ENCODE results near the gene ABCB6. TPM values are rescaled to one million over a fixed set of nuclear protein-coding genes. Genes with fewer than 3 reads are reported as not detected.

The ABCB6 gene
- total RNA-seq, 5 donors from 2014 or later (not counting 1 experiment from before 2014, with no cell fraction given) = 4.1 to 16.5 (median 13.0) TPM

GRCh38 chr2:219243291-219243761 is 24.6 kb upstream of the ABCB6 start:
- WGBS (ENCODE audit: insufficient coverage) = 80% methylated on average over 28 of the region's 28 CpGs
- H3K4me1 ChIP-seq (ENCODE audit: control insufficient read depth in 1 of 2, extremely low read depth in 1 of 2, insufficient read depth in 2 of 2, low read length in 2 of 2) = peaks cover 26 to 42% of the 10 kb centered on the region in 2 experiments
- ChIA-PET CTCF (no interaction called here), POLR2A (interaction anchor here in 1 of 2 donors (1.1 kb wide), 1 partner anchor 19 kb away, joined by 6 read pairs; no protein-coding TSS in a partner anchor)
- Mint-ChIP-seq H3K4me3 (peak overlapping the region; percentile 7 to 64 (median 21)), H3K27me3 (no peaks in the 10 kb centered on the region), H3K9me3 (no peaks in the 10 kb centered on the region), H3K27ac (peak overlapping the region; percentile 34 to 69), H3K36me3 (peaks cover 12% of the 10 kb centered on the region), H3K4me1 (peaks cover 36 to 46% (median 41%) of the 10 kb centered on the region in 3 donors)
- H3K4me3 ChIP-seq (ENCODE audit: control insufficient read depth in 1 of 2, extremely low read depth in 1 of 2, low read length in 1 of 2) = no peak overlapping the region
- no peak overlapping the region for H3K27ac ChIP-seq (ENCODE audit: low read length)
- ATAC-seq (replicated peaks in 1 of 4) (no peak), DNase-seq (no peak)
- no peaks in the 10 kb centered on the region for H3K27me3 ChIP-seq (replicated peaks in 1 of 2; ENCODE audit: control insufficient read depth in 2 of 2, extremely low read depth in 1 of 2, insufficient read depth in 2 of 2, low read length in 1 of 2)
- no peaks in the 10 kb centered on the region for H3K9me3 ChIP-seq
- H3K36me3 ChIP-seq (ENCODE audit: control insufficient read depth in 2 of 2, extremely low read depth in 1 of 2, insufficient read depth in 1 of 2, low read length in 1 of 2) = peaks cover 0 to 6% of the 10 kb centered on the region in 2 donors

GRCh38 chr2:219234331-219234730 is 15.6 kb upstream of the ABCB6 start:
- Mint-ChIP-seq H3K9me3 (no peaks in the 10 kb centered on the region), H3K4me3 (no peak overlapping the region), H3K27ac (no peak overlapping the region), H3K27me3 (no peaks in the 10 kb centered on the region), H3K4me1 (peaks cover 34 to 50% (median 46%) of the 10 kb centered on the region in 3 donors), H3K36me3 (peaks cover 56% of the 10 kb centered on the region)
- no peak for DNase-seq
- no peak for ATAC-seq (replicated peaks in 1 of 4)
- Histone ChIP-seq H3K27me3 (replicated peaks in 1 of 2; ENCODE audit: control insufficient read depth in 2 of 2, extremely low read depth in 1 of 2, insufficient read depth in 2 of 2, low read length in 1 of 2) (no peaks in the 10 kb centered on the region), H3K4me1 (ENCODE audit: control insufficient read depth in 1 of 2, extremely low read depth in 1 of 2, insufficient read depth in 2 of 2, low read length in 2 of 2) (peaks cover 6 to 17% of the 10 kb centered on the region in 2 experiments), H3K27ac (ENCODE audit: low read length) (no peak overlapping the region), H3K9me3 (no peaks in the 10 kb centered on the region), H3K36me3 (ENCODE audit: control insufficient read depth in 2 of 2, extremely low read depth in 1 of 2, insufficient read depth in 1 of 2, low read length in 1 of 2) (peaks cover 40 to 66% of the 10 kb centered on the region in 2 donors), H3K4me3 (ENCODE audit: control insufficient read depth in 1 of 2, extremely low read depth in 1 of 2, low read length in 1 of 2) (no peak overlapping the region)
- WGBS (ENCODE audit: insufficient coverage) = 100% methylated on average over 1 of the region's 3 CpGs
- ChIA-PET CTCF (no interaction called here), POLR2A (interaction anchor here (0.6 to 1.0 kb wide), 2 partner anchors 23 to 68 kb away, joined by 5 to 12 read pairs; no protein-coding TSS in a partner anchor)

- Mint-ChIP-seq H3K4me1 (peaks cover 54 to 75% (median 64%) of the 10 kb centered on the region in 3 donors), H3K27me3 (no peaks in the 10 kb centered on the region), H3K4me3 (peak overlapping the region; percentile 97 to 99 (median 98)), H3K36me3 (peaks cover 36% of the 10 kb centered on the region), H3K9me3 (no peaks in the 10 kb centered on the region), H3K27ac (peak overlapping the region; percentile 98 to 99)
- ATAC-seq (replicated peaks in 1 of 4) (peak in 3 of 4 experiments; percentile 11 to 20 (median 18)), DNase-seq (peak in 8 of 35 experiments; percentile 15 to 60 (median 23))
- Histone ChIP-seq H3K27me3 (replicated peaks in 1 of 2; ENCODE audit: control insufficient read depth in 2 of 2, extremely low read depth in 1 of 2, insufficient read depth in 2 of 2, low read length in 1 of 2) (no peaks in the 10 kb centered on the region), H3K9me3 (no peaks in the 10 kb centered on the region), H3K36me3 (ENCODE audit: control insufficient read depth in 2 of 2, extremely low read depth in 1 of 2, insufficient read depth in 1 of 2, low read length in 1 of 2) (peaks cover 28 to 49% of the 10 kb centered on the region in 2 donors), H3K4me1 (ENCODE audit: control insufficient read depth in 1 of 2, extremely low read depth in 1 of 2, insufficient read depth in 2 of 2, low read length in 2 of 2) (peaks cover 16 to 37% of the 10 kb centered on the region in 2 experiments), H3K27ac (ENCODE audit: low read length) (peak overlapping the region; percentile 71), H3K4me3 (ENCODE audit: control insufficient read depth in 1 of 2, extremely low read depth in 1 of 2, low read length in 1 of 2) (peak overlapping the region; percentile 72 to 85)
- POLR2A ChIA-PET = interaction anchor here (0.6 to 2.3 kb wide), 12 partner anchors 10 to 157 kb away, joined by 3 to 15 read pairs (median 5); partner anchors contain the start of genes DNAJB2 (in 1 of the 2), DNPEP (in 1 of the 2), GLB1L (in 1 of the 2) and STK16 (in 1 of the 2)
- WGBS (ENCODE audit: insufficient coverage) = 0% methylated on average over 24 of the region's 24 CpGs
- CTCF ChIA-PET = interaction anchor here (0.6 to 3.0 kb wide), 11 partner anchors 9 to 71 kb away, joined by 3 to 14 read pairs (median 5); partner anchors contain the start of genes DNAJB2 (in 1 of the 2), GLB1L (in 1 of the 2), STK16 (in 1 of the 2) and TUBA4A (in 1 of the 2)
These were observed 11.3 kb upstream of the ABCB6 start for GRCh38 chr2:219230059-219230540.

- Histone ChIP-seq H3K27me3 (replicated peaks in 1 of 2; ENCODE audit: control insufficient read depth in 2 of 2, extremely low read depth in 1 of 2, insufficient read depth in 2 of 2, low read length in 1 of 2) (no peaks in the 10 kb centered on the region), H3K36me3 (ENCODE audit: control insufficient read depth in 2 of 2, extremely low read depth in 1 of 2, insufficient read depth in 1 of 2, low read length in 1 of 2) (peaks cover 23 to 49% of the 10 kb centered on the region in 2 donors), H3K9me3 (no peaks in the 10 kb centered on the region), H3K27ac (ENCODE audit: low read length) (peak within 1 kb of the TSS; percentile 71), H3K4me1 (ENCODE audit: control insufficient read depth in 1 of 2, extremely low read depth in 1 of 2, insufficient read depth in 2 of 2, low read length in 2 of 2) (peaks cover 16 to 37% of the 10 kb centered on the region in 2 experiments), H3K4me3 (ENCODE audit: control insufficient read depth in 1 of 2, extremely low read depth in 1 of 2, low read length in 1 of 2) (peak within 1 kb of the TSS; percentile 72 to 85)
- under 1% methylated on average over 80 of the region's 80 CpGs for WGBS (ENCODE audit: insufficient coverage)
- CTCF ChIA-PET = interaction anchor here in 1 of 2 donors (0.7 to 3.0 kb wide), 12 partner anchors 10 to 70 kb away, joined by 3 to 13 read pairs (median 4); partner anchors contain the start of genes DNAJB2, GLB1L, STK16 and TUBA4A
- ATAC-seq (replicated peaks in 1 of 4) = peak; percentile 97 to 98 (median 98)
- Mint-ChIP-seq H3K9me3 (no peaks in the 10 kb centered on the region), H3K4me1 (peaks cover 55 to 76% (median 62%) of the 10 kb centered on the region in 3 donors), H3K36me3 (peaks cover 39% of the 10 kb centered on the region), H3K4me3 (peak within 1 kb of the TSS; percentile 97 to 99 (median 98)), H3K27me3 (no peaks in the 10 kb centered on the region), H3K27ac (peak within 1 kb of the TSS; percentile 98 to 99)
- POLR2A ChIA-PET = interaction anchor here (0.6 to 2.3 kb wide), 15 partner anchors 9 to 158 kb away, joined by 3 to 15 read pairs (median 5); partner anchors contain the start of genes GLB1L (in 2 of the 2), STK16 (in 2 of the 2), DNAJB2 (in 1 of the 2) and DNPEP (in 1 of the 2)
- DNase-seq = peak; percentile 94 to 100 (median 99)
These were observed 10.7 kb upstream of the ABCB6 start, which contains the start of the genes ANKZF1 and ATG9A for GRCh38 chr2:219229305-219230058. ANKZF1 (plus strand) TSS chr2:219229806; CDS start chr2:219230258, 452 bp downstream. ATG9A (minus strand) TSS chr2:219229636; CDS start chr2:219228024, 1,612 bp downstream.

GRCh38 chr2:219228911-219229304 is 10.2 kb upstream of the ABCB6 start:
- Histone ChIP-seq H3K4me3 (ENCODE audit: control insufficient read depth in 1 of 2, extremely low read depth in 1 of 2, low read length in 1 of 2) (peak overlapping the region; percentile 72 to 85), H3K9me3 (no peaks in the 10 kb centered on the region), H3K36me3 (ENCODE audit: control insufficient read depth in 2 of 2, extremely low read depth in 1 of 2, insufficient read depth in 1 of 2, low read length in 1 of 2) (peaks cover 22 to 49% of the 10 kb centered on the region in 2 donors), H3K4me1 (ENCODE audit: control insufficient read depth in 1 of 2, extremely low read depth in 1 of 2, insufficient read depth in 2 of 2, low read length in 2 of 2) (peaks cover 16 to 37% of the 10 kb centered on the region in 2 experiments), H3K27me3 (replicated peaks in 1 of 2; ENCODE audit: control insufficient read depth in 2 of 2, extremely low read depth in 1 of 2, insufficient read depth in 2 of 2, low read length in 1 of 2) (no peaks in the 10 kb centered on the region), H3K27ac (ENCODE audit: low read length) (peak overlapping the region; percentile 52)
- H3K4me3 Mint-ChIP-seq = peak overlapping the region; percentile 81 to 99 (median 97)
- H3K9me3 Mint-ChIP-seq = no peaks in the 10 kb centered on the region
- ATAC-seq (replicated peaks in 1 of 4) (peak in 3 of 4 experiments; percentile 12 to 35 (median 13)), DNase-seq (no peak)
- peaks cover 49 to 70% (median 57%) of the 10 kb centered on the region in 3 donors for H3K4me1 Mint-ChIP-seq
- CTCF ChIA-PET = interaction anchor here in 1 of 2 donors (0.7 to 3.0 kb wide), 7 partner anchors 16 to 70 kb away, joined by 3 to 13 read pairs (median 7); partner anchors contain the start of genes DNAJB2, GLB1L, STK16 and TUBA4A
- H3K27me3 Mint-ChIP-seq = no peaks in the 10 kb centered on the region
- peaks cover 36% of the 10 kb centered on the region for H3K36me3 Mint-ChIP-seq
- WGBS (ENCODE audit: insufficient coverage) = under 1% methylated on average over 19 of the region's 19 CpGs
- POLR2A ChIA-PET = interaction anchor here (0.6 to 2.3 kb wide), 12 partner anchors 10 to 69 kb away, joined by 3 to 15 read pairs (median 6); partner anchors contain the start of genes GLB1L (in 2 of the 2), STK16 (in 2 of the 2), TUBA4A (in 1 of the 2) and ZFAND2B (in 1 of the 2)
- peak overlapping the region; percentile 71 to 78 for H3K27ac Mint-ChIP-seq
